DOHH2 (cell line): ENCODE measurements around the gene HSD17B3.
"Not testable (repeated sequence)": the region's sequence is repeated elsewhere in the genome, so short reads cannot be mapped to it uniquely, and the experiment has no call there.

Experiments
- H3F3A ChIP-seq: fragments of 200-600 bp; sonication (generic), shearing (Covaris generic); 2 replicates; pipeline ENCODE4 v1.6.0; 2016; ENCODE audit warnings: antibody characterized with exemption, mild to moderate bottlenecking; ENCODE audit not compliant: control insufficient read depth, insufficient read depth
- H3K27ac ChIP-seq: fragments of 200-600 bp; sonication (generic); 2 replicates; pipeline ENCODE4 v1.5.1; 2014; ENCODE audit warnings: low read depth, mild to moderate bottlenecking, low read length, moderate library complexity
- H3K27me3 ChIP-seq: fragments of 200-600 bp; sonication (generic); 2 replicates; pipeline ENCODE4 v1.6.1; 2014; ENCODE audit warnings: mild to moderate bottlenecking, low read length, mixed read lengths; ENCODE audit not compliant: control insufficient read depth
- H3K36me3 ChIP-seq: fragments of 200-600 bp; sonication (generic); 2 replicates; pipeline ENCODE4 v1.6.1; 2014; ENCODE audit warnings: mild to moderate bottlenecking, low read length, moderate library complexity, mixed read lengths; ENCODE audit not compliant: control insufficient read depth
- H3K4me1 ChIP-seq: fragments of 200-600 bp; sonication (generic); 2 replicates; pipeline ENCODE4 v1.6.1; 2014; ENCODE audit warnings: mild to moderate bottlenecking, low read length, mixed read lengths; ENCODE audit not compliant: control insufficient read depth
- H3K4me2 ChIP-seq: fragments of 200-600 bp; sonication (generic); 2 replicates; pipeline ENCODE4 v1.6.0; 2014; ENCODE audit warnings: mild to moderate bottlenecking, low read length, moderate library complexity
- H3K4me3 ChIP-seq: fragments of 200-600 bp; sonication (generic); 2 replicates; pipeline ENCODE4 v1.5.1; 2014; ENCODE audit warnings: mild to moderate bottlenecking, low read length, mixed read lengths
- H3K79me2 ChIP-seq: fragments of 200-600 bp; sonication (generic); 2 replicates; pipeline ENCODE4 v1.6.1; 2014; ENCODE audit warnings: mild to moderate bottlenecking, low read length, mixed read lengths; ENCODE audit not compliant: control insufficient read depth
- H3K9me2 ChIP-seq: fragments of 200-600 bp; sonication (generic); replicated peaks from 2 replicates; pipeline ENCODE4 v1.6.1; 2014; ENCODE audit warnings: mild to moderate bottlenecking, low read length, mixed read lengths; ENCODE audit not compliant: control insufficient read depth
- H3K9me3 ChIP-seq: fragments of 200-600 bp; sonication (generic); 2 replicates; pipeline ENCODE4 v1.6.1; 2014; ENCODE audit warnings: antibody characterized with exemption, low read length, mixed read lengths; ENCODE audit not compliant: control insufficient read depth, insufficient read depth
- H4K20me1 ChIP-seq: fragments of 200-600 bp; sonication (generic); 2 replicates; pipeline ENCODE4 v1.6.0; 2014; ENCODE audit warnings: low read depth, mild to moderate bottlenecking, antibody characterized with exemption, low read length, moderate library complexity; ENCODE audit not compliant: control insufficient read depth, insufficient read depth
- CTCF ChIP-seq: fragments of 200-600 bp; sonication (generic); IDR thresholded peaks from one replicate; pipeline ENCODE4 v1.5.1; 2014; ENCODE audit warnings: antibody characterized with exemption, mild to moderate bottlenecking, low read depth, low read length; ENCODE audit not compliant: poor library complexity, severe bottlenecking
- EZH2phosphoT487 ChIP-seq: fragments of 200-600 bp; sonication (generic); IDR thresholded peaks from 2 replicates; pipeline ENCODE4 v1.6.1; 2017; ENCODE audit warnings: borderline replicate concordance, mild to moderate bottlenecking, antibody characterized with exemption, low read length, moderate library complexity, mixed read lengths

HSD17B3 gene

GRCh38 chr9:96309850-96310249 lies 7.9 kb upstream of the HSD17B3 start:
- no peaks in the 10 kb centered on the region for H3F3A ChIP-seq
- H3K27ac ChIP-seq = no peak overlapping the region
- TF ChIP-seq EZH2phosphoT487 = no peak
- TF ChIP-seq CTCF = no peak
- H3K9me3 ChIP-seq = no peaks in the 10 kb centered on the region; the same call in 1 of the 2 replicates
- H3K4me1 ChIP-seq = no peaks in the 10 kb centered on the region
- no peaks in the 10 kb centered on the region for H4K20me1 ChIP-seq
- no peak overlapping the region for H3K4me2 ChIP-seq
- H3K27me3 ChIP-seq = no peaks in the 10 kb centered on the region
- H3K36me3 ChIP-seq = no peaks in the 10 kb centered on the region
- H3K4me3 ChIP-seq = no peak overlapping the region
- H3K9me2 ChIP-seq = no peaks in the 10 kb centered on the region
- no peaks in the 10 kb centered on the region for H3K79me2 ChIP-seq

- not testable (repeated sequence) for H4K20me1 ChIP-seq, H3K4me2 ChIP-seq, H3K9me3 ChIP-seq, H3K27ac ChIP-seq, H3K36me3 ChIP-seq, H3K27me3 ChIP-seq, H3K4me3 ChIP-seq, H3K9me2 ChIP-seq, H3F3A ChIP-seq, H3K4me1 ChIP-seq, H3K79me2 ChIP-seq
These were observed 5.0 kb upstream of the HSD17B3 start for GRCh38 chr9:96306958-96307357.

GRCh38 chr9:96305171-96305570 lies 3.2 kb upstream of the HSD17B3 start:
- H3K36me3 ChIP-seq = no peaks in the 10 kb centered on the region
- no peaks in the 10 kb centered on the region for H3K27me3 ChIP-seq
- no peaks in the 10 kb centered on the region for H3F3A ChIP-seq
- H3K9me2 ChIP-seq = no peaks in the 10 kb centered on the region
- H3K4me1 ChIP-seq = no peaks in the 10 kb centered on the region
- no peaks in the 10 kb centered on the region for H3K9me3 ChIP-seq
- no peaks in the 10 kb centered on the region for H4K20me1 ChIP-seq
- no peak for TF ChIP-seq EZH2phosphoT487
- TF ChIP-seq CTCF = no peak
- H3K4me3 ChIP-seq = no peak overlapping the region
- no peak overlapping the region for H3K4me2 ChIP-seq
- H3K79me2 ChIP-seq = no peaks in the 10 kb centered on the region
- no peak overlapping the region for H3K27ac ChIP-seq

- Histone ChIP-seq H4K20me1 (no peaks in the 10 kb centered on the region), H3K4me1 (no peaks in the 10 kb centered on the region), H3F3A (no peaks in the 10 kb centered on the region), H3K9me3 (no peaks in the 10 kb centered on the region), H3K27ac (no peak overlapping the region), H3K36me3 (no peaks in the 10 kb centered on the region), H3K9me2 (no peaks in the 10 kb centered on the region), H3K79me2 (no peaks in the 10 kb centered on the region), H3K4me2 (no peak overlapping the region), H3K4me3 (no peak overlapping the region), H3K27me3 (no peaks in the 10 kb centered on the region)
- TF ChIP-seq CTCF = no peak
- TF ChIP-seq EZH2phosphoT487 = no peak
These were observed 2.3 kb upstream of the HSD17B3 start for GRCh38 chr9:96304230-96304629.
